Esophagus muscularis mucosa (tissue), 4 donors: ENCODE results near the gene PDSS1. TPM values are rescaled to one million over a fixed set of nuclear protein-coding genes. Genes with fewer than 3 reads are reported as not detected.

Experiments
- DNase-seq: peaks from one replicate; pipeline ENCODE4 v3.0.0-alpha.2; 2017; ENCODE audit errors: extremely low spot score
- H3K27ac ChIP-seq, 4 donors: fragments of 200-600 bp; sonication (generic); replicated peaks in 1 of 4; 1 replicate in 3 of 4; 2 replicates in 1 of 4; pipeline ENCODE4 v1.5.1; 2016 to 2019; ENCODE audit warnings: mild to moderate bottlenecking in 1 of 4
- H3K27me3 ChIP-seq, 4 donors: fragments of 200-600 bp; sonication (generic); one replicate each; pipeline versions ENCODE4 v1.5.1 to v1.6.0; 2016 to 2019
- H3K36me3 ChIP-seq, 4 donors: fragments of 200-600 bp; sonication (generic); one replicate each; pipeline ENCODE4 v1.5.1; 2016 to 2019
- H3K4me1 ChIP-seq, 4 donors: fragments of 200-600 bp; sonication (generic); one replicate each; pipeline ENCODE4 v1.5.1; 2016 to 2019
- H3K4me3 ChIP-seq, 4 donors: fragments of 200-600 bp; sonication (generic); 1 replicate in 2 of 4; 2 replicates in 2 of 4; pipeline ENCODE4 v1.5.1; 2016 to 2019; ENCODE audit warnings: mild to moderate bottlenecking in 4 of 4, moderate library complexity in 1 of 4
- H3K9me3 ChIP-seq, 4 donors: fragments of 200-600 bp; sonication (generic); 1 replicate in 3 of 4; 2 replicates in 1 of 4; pipeline ENCODE4 v1.5.1; 2016 to 2019
- EP300 ChIP-seq: sonication (generic); formaldehyde crosslinking; IDR thresholded peaks from one replicate; pipeline ENCODE4 v1.6.1; 2017; ENCODE audit warnings: antibody characterized with exemption
- POLR2A ChIP-seq: fragments of 450-650 bp; IDR thresholded peaks from one replicate; pipeline ENCODE4 v1.6.1; 2017; ENCODE audit warnings: antibody characterized with exemption, moderate library complexity, mild to moderate bottlenecking, low read depth
- POLR2AphosphoS5 ChIP-seq, 2 donors: sonication (generic); formaldehyde crosslinking; IDR thresholded peaks; one replicate each; pipeline ENCODE4 v1.6.1; 2017; ENCODE audit warnings: antibody characterized with exemption in 2 of 2
- WGBS: methylation state at CpG from one replicate; pipeline ENCODE4 v1.1.5; 2018; 5-methylcytosine and 5-hydroxymethylcytosine counted together
- intact Hi-C: fragments of 100-400 bp; cut with DNase I; formaldehyde crosslinking; loops from one replicate; pipeline ENCODE4 v1.15.1; 2023
- total RNA-seq, 4 donors: library from RNA; depleted of rRNA; stranded (reverse); fragments of >200 nt; gene quantifications; one replicate each; pipeline versions ENCODE4 v1.1.0 to v1.2.1, GENCODE V29; 2016
- TF ChIP-seq, protein P1 (sequence below), 3 experiments: fragments of 200-600 bp in 2 of 3; fragments of 450-650 bp in 1 of 3; sonication (generic) in 2 of 3; IDR thresholded peaks; one replicate each; pipeline ENCODE4 v1.5.1; 2017 to 2019; ENCODE audit warnings: antibody characterized with exemption in 3 of 3, mild to moderate bottlenecking in 2 of 3, moderate library complexity in 1 of 3

The PDSS1 gene
- total RNA-seq, 4 donors from 2014 or later = 1.7 to 5.0 (median 3.3) TPM

DNA sequence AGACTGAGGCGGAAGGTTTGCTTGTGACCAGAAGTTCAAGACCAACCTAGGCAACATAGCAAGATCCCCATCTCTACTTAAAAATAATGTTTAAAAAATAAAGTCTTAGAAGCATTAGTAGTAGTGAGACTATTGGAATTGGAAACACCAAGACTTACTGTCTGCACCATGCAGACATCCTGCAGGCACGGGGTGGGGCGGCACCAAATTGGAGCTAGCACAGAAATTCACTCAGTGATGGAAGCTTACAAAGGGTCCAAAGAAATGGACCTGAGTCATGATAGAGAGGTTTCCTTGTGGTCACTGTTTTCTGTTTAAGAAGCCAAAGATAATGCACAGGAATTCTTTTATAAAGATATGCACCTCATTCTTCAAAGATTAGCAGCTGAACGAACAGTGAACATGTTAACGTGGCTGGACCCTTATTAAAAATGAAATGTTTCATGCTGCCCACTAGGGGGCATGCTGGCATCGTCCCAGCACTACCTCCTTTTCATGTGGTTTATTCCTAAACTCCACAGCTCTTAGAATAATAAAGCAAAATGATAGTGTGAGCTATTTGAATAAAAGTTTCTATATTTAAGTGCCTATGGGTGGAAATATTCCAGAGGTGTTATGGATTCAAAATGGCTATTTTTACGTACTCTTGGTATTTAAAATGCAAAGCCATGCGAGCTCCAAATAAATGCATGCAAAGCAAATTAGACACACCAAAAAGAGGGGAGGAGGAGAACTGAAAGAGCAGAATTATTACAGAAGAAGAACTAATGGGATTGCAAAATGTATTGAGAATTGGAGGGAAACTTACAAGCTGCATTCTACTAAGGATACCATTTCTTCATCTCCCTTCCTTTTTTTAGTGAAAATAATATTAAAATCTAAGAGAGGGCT lies 28.6 kb downstream of the PDSS1 start:
- DNase-seq = no peak
- no peak overlapping the region for H3K27ac ChIP-seq
- no peak overlapping the region for H3K4me3 ChIP-seq
- TF ChIP-seq, protein P1, sequence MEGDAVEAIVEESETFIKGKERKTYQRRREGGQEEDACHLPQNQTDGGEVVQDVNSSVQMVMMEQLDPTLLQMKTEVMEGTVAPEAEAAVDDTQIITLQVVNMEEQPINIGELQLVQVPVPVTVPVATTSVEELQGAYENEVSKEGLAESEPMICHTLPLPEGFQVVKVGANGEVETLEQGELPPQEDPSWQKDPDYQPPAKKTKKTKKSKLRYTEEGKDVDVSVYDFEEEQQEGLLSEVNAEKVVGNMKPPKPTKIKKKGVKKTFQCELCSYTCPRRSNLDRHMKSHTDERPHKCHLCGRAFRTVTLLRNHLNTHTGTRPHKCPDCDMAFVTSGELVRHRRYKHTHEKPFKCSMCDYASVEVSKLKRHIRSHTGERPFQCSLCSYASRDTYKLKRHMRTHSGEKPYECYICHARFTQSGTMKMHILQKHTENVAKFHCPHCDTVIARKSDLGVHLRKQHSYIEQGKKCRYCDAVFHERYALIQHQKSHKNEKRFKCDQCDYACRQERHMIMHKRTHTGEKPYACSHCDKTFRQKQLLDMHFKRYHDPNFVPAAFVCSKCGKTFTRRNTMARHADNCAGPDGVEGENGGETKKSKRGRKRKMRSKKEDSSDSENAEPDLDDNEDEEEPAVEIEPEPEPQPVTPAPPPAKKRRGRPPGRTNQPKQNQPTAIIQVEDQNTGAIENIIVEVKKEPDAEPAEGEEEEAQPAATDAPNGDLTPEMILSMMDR (IDR thresholded peaks at IDR 0.05) = peak; percentile 69 to 75 (median 71)
- no peak for TF ChIP-seq EP300
- no peak for TF ChIP-seq POLR2AphosphoS5 (IDR thresholded peaks at IDR 0.05)
- peaks cover 5 to 71% (median 46%) of the 10 kb centered on the region in 4 donors for H3K36me3 ChIP-seq
- H3K27me3 ChIP-seq = no peaks in the 10 kb centered on the region
- H3K4me1 ChIP-seq = no peaks in the 10 kb centered on the region
- intact Hi-C loops = loop anchor here (2.0 to 5.0 kb wide), 2 partner anchors 136 to 157 kb away; partner anchors contain the start of gene ABI1
- no peaks in the 10 kb centered on the region for H3K9me3 ChIP-seq
- 57% methylated on average over 8 of the region's 8 CpGs for WGBS

DNA sequence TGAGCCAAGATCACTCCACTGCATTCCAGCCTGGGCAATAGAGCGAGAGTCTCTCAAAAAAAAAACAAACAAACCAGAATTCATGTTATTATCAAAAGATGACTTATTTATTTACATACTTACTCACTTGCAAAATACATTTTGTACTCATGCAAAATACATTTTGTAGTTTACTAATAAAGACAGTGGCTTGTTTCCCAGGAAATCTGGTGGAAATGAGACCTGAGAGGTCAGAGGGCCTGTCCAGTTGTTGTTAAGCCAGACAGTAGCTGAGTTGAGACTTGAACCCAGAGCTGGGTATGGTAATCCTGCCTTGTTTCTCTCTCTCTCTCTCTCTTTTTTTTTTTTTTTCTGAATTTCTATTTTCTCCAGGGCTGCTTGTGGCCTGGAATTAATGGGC lies 29.5 kb downstream of the PDSS1 start:
- Histone ChIP-seq H3K4me3 (no peak overlapping the region), H3K36me3 (peaks cover 5 to 72% (median 46%) of the 10 kb centered on the region in 4 donors), H3K9me3 (no peaks in the 10 kb centered on the region), H3K27me3 (no peaks in the 10 kb centered on the region), H3K27ac (no peak overlapping the region), H3K4me1 (no peaks in the 10 kb centered on the region)
- TF ChIP-seq EP300 (no peak), POLR2AphosphoS5 (IDR thresholded peaks at IDR 0.05) (no peak), POLR2A (no peak)
- TF ChIP-seq, protein P1 (IDR thresholded peaks at IDR 0.05) = no peak
- WGBS = 100% methylated on average over 1 of the region's 1 CpG
- intact Hi-C loops = loop anchor here (2.0 to 5.0 kb wide), 2 partner anchors 135 to 156 kb away; partner anchors contain the start of gene ABI1
- DNase-seq = no peak

DNA sequence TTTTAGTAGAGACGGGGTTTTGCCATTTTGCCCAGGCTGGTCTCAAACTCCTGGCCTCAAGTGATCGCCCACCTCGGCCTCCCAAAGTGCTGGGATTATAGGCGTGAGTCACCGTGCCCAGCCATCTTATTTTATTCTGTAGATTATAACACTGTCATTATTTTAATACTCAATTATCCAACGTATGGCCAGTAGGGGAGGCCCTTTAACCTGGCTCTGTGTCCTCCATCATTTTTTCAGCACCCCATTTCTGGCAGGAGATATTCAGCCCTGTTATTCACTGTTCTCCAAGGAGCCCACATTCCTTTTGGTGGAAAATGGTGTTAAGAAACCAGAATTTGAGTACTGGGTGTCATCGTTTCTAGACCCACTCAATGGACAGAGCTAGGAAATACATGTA lies 31.5 kb downstream of the PDSS1 start:
- WGBS = 88% methylated on average over 7 of the region's 7 CpGs
- H3K4me1 ChIP-seq = no peaks in the 10 kb centered on the region
- H3K9me3 ChIP-seq = no peaks in the 10 kb centered on the region
- H3K36me3 ChIP-seq = peaks cover 5 to 71% (median 52%) of the 10 kb centered on the region in 4 donors
- H3K27ac ChIP-seq = no peak overlapping the region
- intact Hi-C loops = loop anchor here (5.0 kb wide), 1 partner anchor 133 kb away; the partner anchor contains the start of gene ABI1
- H3K4me3 ChIP-seq = no peak overlapping the region
- no peaks in the 10 kb centered on the region for H3K27me3 ChIP-seq
- no peak for DNase-seq
- no peak for TF ChIP-seq POLR2AphosphoS5 (IDR thresholded peaks at IDR 0.05)
- TF ChIP-seq POLR2A = no peak
- TF ChIP-seq, protein P1 (IDR thresholded peaks at IDR 0.05) = no peak
- TF ChIP-seq EP300 = no peak

DNA sequence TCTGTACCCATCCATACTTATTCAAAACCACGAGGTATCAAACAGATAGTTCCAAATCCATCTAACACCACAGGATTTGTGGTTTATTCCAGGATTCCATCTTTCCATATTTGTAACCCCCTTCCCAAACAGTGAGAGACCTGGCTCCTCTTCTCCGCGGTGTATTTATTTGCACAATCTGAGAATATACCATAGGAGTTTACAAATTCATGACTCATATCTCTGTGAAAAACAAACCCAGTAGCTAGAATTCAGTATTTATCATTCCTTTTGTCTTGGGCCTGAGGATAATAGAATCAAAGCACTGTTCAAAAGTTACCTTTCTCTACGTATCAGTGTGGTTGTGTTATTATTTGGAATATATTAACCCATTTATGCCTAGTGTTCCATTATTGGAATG lies 31.9 kb downstream of the PDSS1 start:
- 86% methylated on average over 4 of the region's 4 CpGs for WGBS
- no peak for DNase-seq
- Histone ChIP-seq H3K9me3 (no peaks in the 10 kb centered on the region), H3K4me1 (no peaks in the 10 kb centered on the region), H3K36me3 (peaks cover 3 to 71% (median 53%) of the 10 kb centered on the region in 4 donors), H3K27ac (no peak overlapping the region), H3K4me3 (no peak overlapping the region), H3K27me3 (no peaks in the 10 kb centered on the region)
- intact Hi-C loops = loop anchor here (5.0 kb wide), 1 partner anchor 133 kb away; the partner anchor contains the start of gene ABI1
- no peak for TF ChIP-seq POLR2A

DNA sequence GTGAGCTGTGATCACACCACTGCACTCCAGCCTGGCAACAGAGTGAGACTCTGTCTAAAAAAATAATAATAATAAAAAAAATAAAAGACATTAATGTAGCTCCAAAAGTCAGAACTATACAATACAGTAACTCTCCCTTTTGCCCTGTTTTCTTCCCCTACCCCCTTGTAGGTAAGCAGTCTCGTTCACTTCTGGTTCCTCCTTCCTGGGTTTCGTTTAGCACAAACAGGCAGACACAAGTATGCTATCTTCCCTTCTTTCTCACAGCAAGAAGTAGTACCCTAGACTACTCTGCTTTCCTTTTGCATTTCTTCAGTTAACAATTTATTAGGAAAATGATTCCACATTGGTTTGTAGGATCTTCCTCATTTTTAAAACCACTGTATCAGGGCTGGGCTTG lies 33.1 kb downstream of the PDSS1 start:
- H3K27me3 ChIP-seq = no peaks in the 10 kb centered on the region
- H3K4me1 ChIP-seq = no peaks in the 10 kb centered on the region
- H3K9me3 ChIP-seq = no peaks in the 10 kb centered on the region
- peaks cover 0 to 67% (median 49%) of the 10 kb centered on the region in 4 donors for H3K36me3 ChIP-seq
- 89% methylated on average over 2 of the region's 2 CpGs for WGBS
- no peak overlapping the region for H3K27ac ChIP-seq
- intact Hi-C loops = no loop called here
- H3K4me3 ChIP-seq = no peak overlapping the region
- no peak for DNase-seq
- TF ChIP-seq, protein P1 (IDR thresholded peaks at IDR 0.05) = no peak
- TF ChIP-seq POLR2AphosphoS5 (IDR thresholded peaks at IDR 0.05) (no peak), POLR2A (no peak), EP300 (no peak)
